Thymus (tissue), 14 donors: Measurements from ENCODE around the gene TRIM31. TPM values are rescaled to one million over a fixed set of nuclear protein-coding genes. Genes with fewer than 3 reads are reported as not detected.

Experiments
- DNase-seq, 9 donors: peaks; one replicate each; pipeline ENCODE4 v3.0.0-alpha.2; 2013; ENCODE audit warnings: low spot score in 9 of 9, low read depth in 6 of 9, missing footprints in 1 of 9
- H3K27ac ChIP-seq, 2 donors: one replicate each; pipeline ENCODE4 v1.5.1; 2013; ENCODE audit warnings: control low read depth in 1 of 2, low read depth in 1 of 2, low read length in 1 of 2, mild to moderate bottlenecking in 1 of 2, moderate library complexity in 1 of 2
- H3K27me3 ChIP-seq, 2 donors: one replicate each; pipeline ENCODE4 v1.5.1; 2013; ENCODE audit warnings: low read length in 1 of 2; ENCODE audit not compliant: control insufficient read depth in 2 of 2, insufficient read depth in 1 of 2
- H3K36me3 ChIP-seq, 2 donors: one replicate each; pipeline ENCODE4 v1.5.1; 2013; ENCODE audit warnings: low read length in 1 of 2, mild to moderate bottlenecking in 1 of 2, moderate library complexity in 1 of 2; ENCODE audit not compliant: control insufficient read depth in 2 of 2, insufficient read depth in 2 of 2
- H3K4me1 ChIP-seq, 2 donors: one replicate each; pipeline ENCODE4 v1.5.1; 2013; ENCODE audit warnings: low read length in 2 of 2; ENCODE audit not compliant: control insufficient read depth in 2 of 2, insufficient read depth in 2 of 2
- H3K4me3 ChIP-seq, 2 donors: one replicate each; pipeline ENCODE4 v1.5.1; 2013; ENCODE audit warnings: low read length in 2 of 2, control low read depth in 1 of 2, mild to moderate bottlenecking in 1 of 2
- H3K9me3 ChIP-seq, 2 donors: one replicate each; pipeline ENCODE4 v1.5.1; 2013; ENCODE audit warnings: low read length in 1 of 2, mild to moderate bottlenecking in 1 of 2; ENCODE audit not compliant: control insufficient read depth in 2 of 2, insufficient read depth in 1 of 2
- WGBS: extraction: QIAGEN DNeasy Blood & Tissue Kit; methylation state at CpG from one replicate; pipeline ENCODE4 v1.1.7; 2013; 5-methylcytosine and 5-hydroxymethylcytosine counted together
- long read RNA-seq, 10 donors: transcript quantifications; one replicate each; lab custom pipeline, GENCODE V29; 2026
- polyA plus RNA-seq: library from polyadenylated mRNA; stranded (reverse); fragments of 200-250 nt; gene quantifications from one replicate; pipeline ENCODE4 v1.2.3, GENCODE V29; 2013
- total RNA-seq: library from RNA; stranded (reverse); fragments of 120-200 nt; gene quantifications from one replicate; pipeline ENCODE4 v1.2.4, GENCODE V29; 2013
- donor health status: healthy.

Gene TRIM31, protein sequence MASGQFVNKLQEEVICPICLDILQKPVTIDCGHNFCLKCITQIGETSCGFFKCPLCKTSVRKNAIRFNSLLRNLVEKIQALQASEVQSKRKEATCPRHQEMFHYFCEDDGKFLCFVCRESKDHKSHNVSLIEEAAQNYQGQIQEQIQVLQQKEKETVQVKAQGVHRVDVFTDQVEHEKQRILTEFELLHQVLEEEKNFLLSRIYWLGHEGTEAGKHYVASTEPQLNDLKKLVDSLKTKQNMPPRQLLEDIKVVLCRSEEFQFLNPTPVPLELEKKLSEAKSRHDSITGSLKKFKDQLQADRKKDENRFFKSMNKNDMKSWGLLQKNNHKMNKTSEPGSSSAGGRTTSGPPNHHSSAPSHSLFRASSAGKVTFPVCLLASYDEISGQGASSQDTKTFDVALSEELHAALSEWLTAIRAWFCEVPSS
- 0.28 TPM for total RNA-seq
- 1.4 TPM for polyA plus RNA-seq
- long read RNA-seq, donor 1: 0 reads
- long read RNA-seq, donor 2: 0 reads
- long read RNA-seq, donor 3: 0 reads
- long read RNA-seq, donor 4: 0 reads
- long read RNA-seq, donor 5: 0 reads
- long read RNA-seq, donor 6: 0 reads
- long read RNA-seq, donor 7: 0 reads
- long read RNA-seq, donor 8: 0 reads
- long read RNA-seq, donor 9: 0 reads
- long read RNA-seq, donor 10: 0 reads

DNA sequence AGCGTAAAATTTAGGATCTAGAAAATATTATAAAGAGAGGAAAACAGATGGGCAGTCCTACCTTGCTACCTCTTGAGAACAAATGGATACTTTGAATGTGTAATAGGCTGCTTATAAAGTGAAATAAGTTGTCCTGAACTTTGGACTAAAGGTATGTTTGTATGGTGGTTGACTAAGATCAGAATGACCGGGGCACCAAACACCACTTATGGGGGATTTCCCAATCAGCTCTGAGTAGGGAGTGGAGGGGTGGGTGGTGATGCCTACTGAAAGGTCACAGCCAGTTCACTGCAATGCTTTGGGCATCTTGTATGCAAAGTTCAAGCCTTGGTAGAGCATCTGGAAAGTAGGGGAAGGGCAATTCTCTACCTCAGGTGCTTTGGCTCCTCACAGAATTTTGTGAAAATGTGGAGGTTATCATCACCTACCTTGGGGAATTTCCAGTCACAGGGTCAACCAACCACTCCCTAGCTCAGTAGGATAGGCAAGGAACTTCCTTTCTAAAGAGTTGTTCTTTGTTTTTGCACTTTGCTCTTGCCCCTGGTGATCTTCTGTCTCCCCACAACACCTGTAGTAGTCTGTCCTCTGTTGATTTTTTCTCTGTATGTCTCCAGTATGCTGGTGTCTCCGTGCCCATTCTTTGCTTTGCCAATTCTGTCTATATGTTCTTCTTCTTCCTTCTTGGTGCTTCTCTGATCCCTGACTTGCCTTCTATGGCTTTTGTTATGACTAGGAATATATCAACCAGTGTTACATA, at the start of gene TRIM31:
Gene TRIM31 (minus strand): TSS at position 88 of the 757 bp plus-strand sequence. CDS start 285 bp downstream, outside the sequence.
- Histone ChIP-seq H3K36me3 (no peaks in the 10 kb centered on the region), H3K27me3 (peaks cover 14 to 68% of the 10 kb centered on the region in 2 donors), H3K4me3 (no peak within 1 kb of the TSS), H3K4me1 (no peaks in the 10 kb centered on the region), H3K9me3 (no peaks in the 10 kb centered on the region), H3K27ac (no peak within 1 kb of the TSS)
- 91% methylated on average over 3 of the region's 3 CpGs for WGBS
- no peak for DNase-seq

DNA sequence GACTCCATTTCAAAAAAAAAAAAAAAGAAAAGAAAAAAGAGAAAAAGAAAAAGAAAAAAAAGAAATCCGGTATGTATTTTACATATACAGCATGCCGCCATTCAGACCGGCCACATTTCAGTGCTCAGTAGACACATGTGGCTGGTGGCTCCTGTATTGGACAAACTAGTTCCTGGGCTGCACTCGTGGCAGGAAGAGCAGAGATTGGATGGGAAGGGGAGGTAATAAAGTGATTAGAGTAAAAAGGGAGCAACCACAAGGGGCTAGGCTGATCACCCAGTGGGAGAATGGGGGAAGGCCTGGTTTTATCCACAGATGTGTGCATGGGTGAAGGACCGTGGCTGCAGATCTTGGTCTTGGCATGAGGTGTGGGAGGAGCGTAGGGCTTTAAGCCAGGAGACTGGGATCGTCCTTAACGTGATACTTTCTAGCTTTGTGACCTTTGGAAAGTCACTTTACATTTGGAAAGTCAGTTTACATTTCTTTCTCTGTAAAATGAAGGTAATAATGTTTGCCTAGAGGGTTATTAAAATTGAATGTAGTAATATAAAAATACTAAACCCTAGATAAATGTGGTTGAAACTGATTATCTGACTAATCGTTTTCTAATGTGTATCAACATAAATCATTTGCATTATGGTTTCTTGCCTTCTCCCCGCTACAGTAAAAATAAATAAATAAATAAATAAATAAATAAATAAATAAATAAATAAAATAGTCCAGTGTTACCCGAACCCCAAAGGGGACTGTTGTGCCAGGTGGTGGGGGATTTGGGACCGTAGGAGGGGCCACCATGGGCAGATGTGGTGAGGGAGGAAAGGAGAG, 49.6 kb upstream of the TRIM31 start:
- no peak for DNase-seq
- no peaks in the 10 kb centered on the region for H3K36me3 ChIP-seq
- H3K4me1 ChIP-seq: peaks cover 0 to 5% of the 10 kb centered on the region in 2 donors
- no peak overlapping the region for H3K27ac ChIP-seq
- no peaks in the 10 kb centered on the region for H3K27me3 ChIP-seq
- no peak overlapping the region for H3K4me3 ChIP-seq
- 89% methylated on average over 12 of the region's 12 CpGs for WGBS
- no peaks in the 10 kb centered on the region for H3K9me3 ChIP-seq

- H3K9me3 ChIP-seq: peaks cover 0 to 3% of the 10 kb centered on the region in 2 donors
- WGBS: 95% methylated on average over 4 of the region's 4 CpGs
- no peak within 1 kb of the TSS for H3K4me3 ChIP-seq
- no peak within 1 kb of the TSS for H3K27ac ChIP-seq
- DNase-seq: no peak
- H3K27me3 ChIP-seq: no peaks in the 10 kb centered on the region
- H3K36me3 ChIP-seq: no peaks in the 10 kb centered on the region
- peaks cover 0 to 5% of the 10 kb centered on the region in 2 donors for H3K4me1 ChIP-seq
Measured at GRCh38 chr6:30160785-30161531, 48.1 kb upstream of the TRIM31 start, which contains the start of gene TRIM10. Gene TRIM10, minus strand, starts transcription at chr6:30161211. Its CDS starts 353 bp downstream, at chr6:30160858.

- WGBS: 94% methylated on average over 17 of the region's 17 CpGs
- Histone ChIP-seq H3K4me1 (peaks cover 0 to 5% of the 10 kb centered on the region in 2 donors), H3K4me3 (no peak overlapping the region), H3K36me3 (no peaks in the 10 kb centered on the region), H3K27me3 (no peaks in the 10 kb centered on the region), H3K27ac (no peak overlapping the region), H3K9me3 (peaks cover 0 to 3% of the 10 kb centered on the region in 2 donors)
- no peak for DNase-seq
Measured at GRCh38 chr6:30160008-30160784, 47.3 kb upstream of the TRIM31 start.

DNA sequence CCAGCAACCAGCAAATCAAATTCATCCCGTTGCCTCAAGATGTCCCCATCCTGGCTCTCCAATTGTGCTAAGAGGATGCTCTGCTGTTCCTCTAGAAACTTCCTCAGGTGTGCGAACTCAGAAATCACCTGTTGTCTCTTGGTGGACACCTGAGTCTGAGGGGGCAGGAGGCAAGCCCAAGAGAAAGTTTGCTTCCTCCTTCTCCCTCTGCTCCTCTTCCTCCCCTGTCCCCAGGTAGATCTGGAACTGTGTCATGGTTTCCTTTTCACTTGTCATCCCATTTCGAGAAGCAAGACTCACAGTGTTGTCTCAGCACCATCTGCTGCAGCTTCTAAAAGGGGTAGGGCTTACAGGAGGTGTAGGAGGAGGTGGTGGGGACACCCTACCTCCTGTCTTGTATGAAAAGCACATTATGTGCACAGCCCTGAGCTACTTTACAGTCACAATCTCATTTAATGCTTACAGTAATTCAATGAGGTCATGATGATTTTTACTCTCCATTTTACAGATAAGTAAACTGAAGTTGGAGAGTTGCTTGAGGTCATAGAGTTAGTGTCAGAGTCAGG, 45.7 kb upstream of the TRIM31 start:
- peaks cover 0 to 3% of the 10 kb centered on the region in 2 donors for H3K9me3 ChIP-seq
- WGBS: 85% methylated on average over 3 of the region's 3 CpGs
- H3K36me3 ChIP-seq: no peaks in the 10 kb centered on the region
- H3K27ac ChIP-seq: no peak overlapping the region
- no peak overlapping the region for H3K4me3 ChIP-seq
- H3K27me3 ChIP-seq: no peaks in the 10 kb centered on the region
- H3K4me1 ChIP-seq: peaks cover 0 to 5% of the 10 kb centered on the region in 2 donors
- DNase-seq: no peak

DNA sequence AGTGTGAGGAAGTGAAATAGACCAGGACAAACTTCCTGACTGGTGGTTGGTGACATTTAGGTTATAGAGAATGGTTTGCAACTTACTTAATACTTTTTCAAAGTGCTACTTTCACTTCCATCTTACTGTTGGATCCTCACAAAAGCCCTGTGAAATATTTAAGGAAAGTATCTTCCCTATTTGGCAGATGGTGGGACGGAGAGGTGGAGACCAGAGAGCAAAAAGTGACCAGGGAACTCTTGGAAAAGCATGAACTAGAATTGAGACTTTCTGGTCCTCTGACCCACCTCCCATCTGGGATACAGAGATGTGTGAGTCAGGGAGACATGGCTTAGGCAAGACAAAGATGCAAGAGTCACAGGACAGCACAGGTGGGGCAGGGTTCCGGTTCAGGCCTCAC, 45.1 kb upstream of the TRIM31 start:
- Histone ChIP-seq H3K27me3 (no peaks in the 10 kb centered on the region), H3K27ac (no peak overlapping the region), H3K4me1 (peaks cover 0 to 2% of the 10 kb centered on the region in 2 donors), H3K4me3 (no peak overlapping the region), H3K9me3 (peaks cover 0 to 3% of the 10 kb centered on the region in 2 donors), H3K36me3 (no peaks in the 10 kb centered on the region)
- WGBS: 97% methylated on average over 2 of the region's 2 CpGs
- DNase-seq: no peak

DNA sequence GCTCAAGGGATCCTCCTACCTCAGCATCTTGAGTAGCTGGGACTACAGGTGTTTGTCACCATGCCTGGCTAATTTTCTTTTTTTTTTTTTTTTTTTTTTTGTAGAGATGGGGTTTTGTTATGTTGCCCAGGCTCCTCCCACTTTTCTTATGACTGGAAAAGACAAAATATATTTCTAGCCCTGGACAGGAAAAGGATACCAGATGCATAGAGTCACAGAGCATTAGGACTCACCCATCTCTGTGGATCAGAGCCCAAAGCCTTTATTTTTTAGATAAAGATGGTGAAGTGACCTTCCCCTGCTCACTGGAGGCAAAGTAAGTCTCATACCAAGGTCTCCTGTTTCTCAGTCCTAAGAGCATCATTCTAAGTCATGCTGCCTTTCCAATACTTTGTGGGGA, 44.7 kb upstream of the TRIM31 start:
- DNase-seq: no peak
- H3K4me1 ChIP-seq: no peaks in the 10 kb centered on the region
- no peak overlapping the region for H3K27ac ChIP-seq
- H3K36me3 ChIP-seq: no peaks in the 10 kb centered on the region
- no peak overlapping the region for H3K4me3 ChIP-seq
- no peaks in the 10 kb centered on the region for H3K27me3 ChIP-seq
- peaks cover 0 to 3% of the 10 kb centered on the region in 2 donors for H3K9me3 ChIP-seq
